ENCODE results near the gene SHLD1.

- TF ChIP-seq POLR2AphosphoS5 (IDR thresholded peaks at IDR 0.05) (no peak), EP300 (IDR thresholded peaks at IDR 0.05) (no peak)
These were observed 98.7 kb downstream of the SHLD1 start for GRCh38 chr20:5848711-5849505.

Data from sigmoid colon (tissue), 4 donors.